ENCODE measurements around the gene PNPLA1. TPM values are rescaled to one million over a fixed set of nuclear protein-coding genes. Genes with fewer than 3 reads are reported as not detected.

The PNPLA1 gene
- total RNA-seq, 2 donors from 2014 or later, result not detected

DNA sequence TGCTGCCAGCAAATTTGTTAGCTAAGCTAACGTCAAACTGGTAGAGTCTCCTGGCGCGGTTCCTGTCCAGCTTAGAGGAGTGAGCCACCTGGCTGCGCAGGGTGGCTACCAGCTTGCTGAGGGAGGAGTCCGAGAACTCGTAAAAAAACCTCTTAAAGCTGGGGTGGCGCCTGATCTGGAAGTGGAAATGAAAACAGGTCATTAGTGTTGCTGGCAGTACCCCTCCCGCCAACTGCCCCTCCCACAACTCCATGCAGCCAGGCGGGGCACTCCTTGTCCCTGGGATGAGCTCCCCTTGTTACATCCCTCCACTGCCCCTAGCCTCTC, 49.5 kb downstream of the PNPLA1 start:
- Histone ChIP-seq H3K9ac (ENCODE audit: extremely low read depth, low read length, poor library complexity, severe bottlenecking) (no peak overlapping the region), H3K36me3 (ENCODE audit: control insufficient read depth, insufficient read depth, low read length) (no peaks in the 10 kb centered on the region), H3K27ac (ENCODE audit: low read depth, low read length) (no peak overlapping the region), H3K4me3 (ENCODE audit: low read length) (no peak overlapping the region), H3K4me1 (ENCODE audit: control insufficient read depth, insufficient read depth, low read length) (no peaks in the 10 kb centered on the region), H3K9me3 (ENCODE audit: control insufficient read depth, low read length) (no peaks in the 10 kb centered on the region), H3K27me3 (ENCODE audit: control insufficient read depth, insufficient read depth, low read length, poor library complexity, severe bottlenecking) (no peaks in the 10 kb centered on the region)
- Mint-ChIP-seq H3K27me3 (ENCODE audit: insufficient read depth) (no peaks in the 10 kb centered on the region), H3K4me1 (peaks cover 11% of the 10 kb centered on the region), H3K4me3 (no peak overlapping the region), H3K36me3 (ENCODE audit: low read depth) (no peaks in the 10 kb centered on the region), H3K9me3 (no peaks in the 10 kb centered on the region), H3K27ac (no peak overlapping the region)
- WGBS, 2 experiments (ENCODE audit: insufficient coverage in 1 of 2, insufficient read length in 1 of 2), result 88 to 91% methylated on average over 6 to 9 of the region's 9 CpGs
- DNase-seq, result no peak
- TF ChIP-seq, protein P1, sequence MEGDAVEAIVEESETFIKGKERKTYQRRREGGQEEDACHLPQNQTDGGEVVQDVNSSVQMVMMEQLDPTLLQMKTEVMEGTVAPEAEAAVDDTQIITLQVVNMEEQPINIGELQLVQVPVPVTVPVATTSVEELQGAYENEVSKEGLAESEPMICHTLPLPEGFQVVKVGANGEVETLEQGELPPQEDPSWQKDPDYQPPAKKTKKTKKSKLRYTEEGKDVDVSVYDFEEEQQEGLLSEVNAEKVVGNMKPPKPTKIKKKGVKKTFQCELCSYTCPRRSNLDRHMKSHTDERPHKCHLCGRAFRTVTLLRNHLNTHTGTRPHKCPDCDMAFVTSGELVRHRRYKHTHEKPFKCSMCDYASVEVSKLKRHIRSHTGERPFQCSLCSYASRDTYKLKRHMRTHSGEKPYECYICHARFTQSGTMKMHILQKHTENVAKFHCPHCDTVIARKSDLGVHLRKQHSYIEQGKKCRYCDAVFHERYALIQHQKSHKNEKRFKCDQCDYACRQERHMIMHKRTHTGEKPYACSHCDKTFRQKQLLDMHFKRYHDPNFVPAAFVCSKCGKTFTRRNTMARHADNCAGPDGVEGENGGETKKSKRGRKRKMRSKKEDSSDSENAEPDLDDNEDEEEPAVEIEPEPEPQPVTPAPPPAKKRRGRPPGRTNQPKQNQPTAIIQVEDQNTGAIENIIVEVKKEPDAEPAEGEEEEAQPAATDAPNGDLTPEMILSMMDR (conservative IDR thresholded peaks at IDR 0.05), result no peak

DNA sequence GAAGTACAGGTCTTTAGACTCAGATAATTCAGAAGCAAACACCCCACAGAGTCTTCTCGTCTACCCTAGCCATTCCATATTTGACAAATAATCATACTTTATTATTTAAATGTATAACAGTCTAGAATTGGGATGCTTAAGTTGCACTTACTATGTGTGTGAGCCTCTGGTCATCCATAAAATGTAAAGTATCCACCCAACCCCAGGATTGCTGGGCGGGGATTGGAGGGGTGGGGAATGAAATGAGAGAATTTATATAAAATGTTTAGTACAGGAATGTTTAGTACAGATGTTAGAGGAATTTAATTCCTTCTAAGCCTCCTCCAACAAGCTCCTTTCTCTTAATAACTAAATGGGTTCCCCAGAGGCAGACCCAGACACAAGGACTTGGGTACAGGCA, 50.0 kb downstream of the PNPLA1 start:
- H3K4me3 Mint-ChIP-seq, result no peak overlapping the region
- 90% methylated on average over 2 of the region's 2 CpGs; no CpG with 5 or more reads in 1 of the 2 experiments for WGBS, 2 experiments (ENCODE audit: insufficient coverage in 1 of 2, insufficient read length in 1 of 2)

DNA sequence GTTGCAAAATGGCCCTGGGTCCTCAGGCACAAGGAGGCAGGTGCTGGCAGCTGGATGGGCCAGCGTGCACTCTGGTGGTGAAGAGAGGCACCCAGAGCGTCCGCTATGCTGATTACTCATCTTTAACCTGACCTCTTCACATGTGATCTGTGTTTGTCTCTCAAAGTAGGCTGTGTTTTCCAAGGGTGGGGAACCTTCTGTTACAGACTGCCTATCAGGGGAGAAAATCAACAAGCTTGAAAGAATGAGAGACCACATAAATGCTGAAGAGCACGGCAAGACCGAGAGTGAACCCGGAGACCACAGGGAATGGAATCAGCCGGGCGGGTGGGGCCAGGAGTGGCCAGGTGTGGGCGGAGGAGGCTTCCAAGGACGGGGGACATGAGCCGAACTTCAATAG, 50.6 kb downstream of the PNPLA1 start:
- Histone ChIP-seq H3K36me3 (ENCODE audit: control insufficient read depth, insufficient read depth, low read length) (no peaks in the 10 kb centered on the region), H3K9ac (ENCODE audit: extremely low read depth, low read length, poor library complexity, severe bottlenecking) (no peak overlapping the region), H3K9me3 (ENCODE audit: control insufficient read depth, low read length) (no peaks in the 10 kb centered on the region), H3K27ac (ENCODE audit: low read depth, low read length) (no peak overlapping the region), H3K4me1 (ENCODE audit: control insufficient read depth, insufficient read depth, low read length) (no peaks in the 10 kb centered on the region), H3K4me3 (ENCODE audit: low read length) (no peak overlapping the region), H3K27me3 (ENCODE audit: control insufficient read depth, insufficient read depth, low read length, poor library complexity, severe bottlenecking) (no peaks in the 10 kb centered on the region)
- Mint-ChIP-seq H3K4me3 (no peak overlapping the region), H3K9me3 (no peaks in the 10 kb centered on the region), H3K4me1 (peaks cover 11% of the 10 kb centered on the region), H3K27me3 (ENCODE audit: insufficient read depth) (no peaks in the 10 kb centered on the region), H3K36me3 (ENCODE audit: low read depth) (no peaks in the 10 kb centered on the region), H3K27ac (no peak overlapping the region)
- DNase-seq, result no peak
- WGBS, 2 experiments (ENCODE audit: insufficient coverage in 1 of 2, insufficient read length in 1 of 2), result 83 to 91% methylated on average over 1 to 11 of the region's 11 CpGs
- TF ChIP-seq, protein P1 (conservative IDR thresholded peaks at IDR 0.05), result no peak

More for the DNA sequence above, 50.0 kb downstream of the PNPLA1 start:
- DNase-seq, result no peak
- TF ChIP-seq, protein P1 (conservative IDR thresholded peaks at IDR 0.05), result no peak
- Histone ChIP-seq H3K27ac (ENCODE audit: low read depth, low read length) (no peak overlapping the region), H3K36me3 (ENCODE audit: control insufficient read depth, insufficient read depth, low read length) (no peaks in the 10 kb centered on the region), H3K27me3 (ENCODE audit: control insufficient read depth, insufficient read depth, low read length, poor library complexity, severe bottlenecking) (no peaks in the 10 kb centered on the region), H3K9ac (ENCODE audit: extremely low read depth, low read length, poor library complexity, severe bottlenecking) (no peak overlapping the region), H3K4me3 (ENCODE audit: low read length) (no peak overlapping the region), H3K4me1 (ENCODE audit: control insufficient read depth, insufficient read depth, low read length) (no peaks in the 10 kb centered on the region), H3K9me3 (ENCODE audit: control insufficient read depth, low read length) (no peaks in the 10 kb centered on the region)
- Mint-ChIP-seq H3K27ac (no peak overlapping the region), H3K36me3 (ENCODE audit: low read depth) (no peaks in the 10 kb centered on the region), H3K4me1 (peaks cover 11% of the 10 kb centered on the region), H3K27me3 (ENCODE audit: insufficient read depth) (no peaks in the 10 kb centered on the region), H3K9me3 (no peaks in the 10 kb centered on the region)

Measured in endodermal cell (in vitro differentiated cells).